ENCODE measurements around the gene CDON. TPM values are rescaled to one million over a fixed set of nuclear protein-coding genes. Genes with fewer than 3 reads are reported as not detected.
"Not testable (repeated sequence)": the region's sequence is repeated elsewhere in the genome, so short reads cannot be mapped to it uniquely, and the experiment has no call there.

Gene CDON
- total and polyA plus RNA-seq, 4 donors = 1.5 to 25.6 (median 9.9) TPM

GRCh38 chr11:125918140-125918840 lies 144.4 kb downstream of the CDON start:
- no peak for DNase-seq
- no peak for ATAC-seq (ENCODE audit: insufficient read depth, low FRiP score)
- WGBS, 2 donors = 84 to 86% methylated on average over 13 of the region's 13 CpGs
- no peak for TF ChIP-seq CTCF (IDR thresholded peaks at IDR 0.05; ENCODE audit: control extremely low read depth, extremely low read depth)
- Histone ChIP-seq H3K27me3 (ENCODE audit: control insufficient read depth in 3 of 3, insufficient read depth in 3 of 3, low read length in 2 of 3) (peaks cover 0 to 7% (median 6%) of the 10 kb centered on the region in 3 donors), H3K36me3 (ENCODE audit: control insufficient read depth in 4 of 4, insufficient read depth in 4 of 4, low read length in 4 of 4) (no peaks in the 10 kb centered on the region), H3K9me3 (ENCODE audit: control insufficient read depth in 4 of 4, insufficient read depth in 3 of 4, low read length in 3 of 4) (no peaks in the 10 kb centered on the region), H3K4me3 (no peak overlapping the region), H3K27ac (ENCODE audit: low read depth in 1 of 2, low read length in 1 of 2) (no peak overlapping the region), H3K4me1 (ENCODE audit: control insufficient read depth in 5 of 5, insufficient read depth in 5 of 5, low read length in 5 of 5) (no peaks in the 10 kb centered on the region), H3K9ac (ENCODE audit: insufficient read depth in 1 of 2, low read length in 2 of 2) (no peak overlapping the region)

- H3K36me3 ChIP-seq (ENCODE audit: control insufficient read depth in 4 of 4, insufficient read depth in 4 of 4, low read length in 4 of 4) = no peaks in the 10 kb centered on the region
- H3K4me3 ChIP-seq = no peak overlapping the region
- no peak overlapping the region for H3K27ac ChIP-seq (ENCODE audit: low read depth in 1 of 2, low read length in 1 of 2)
- H3K9me3 ChIP-seq (ENCODE audit: control insufficient read depth in 4 of 4, insufficient read depth in 3 of 4, low read length in 3 of 4) = no peaks in the 10 kb centered on the region
- DNase-seq (no peak), ATAC-seq (ENCODE audit: insufficient read depth, low FRiP score) (no peak)
- TF ChIP-seq CTCF (IDR thresholded peaks at IDR 0.05; ENCODE audit: control extremely low read depth, extremely low read depth) = no peak
- 80 to 82% methylated on average over 12 of the region's 12 CpGs for WGBS, 2 donors
- H3K4me1 ChIP-seq (ENCODE audit: control insufficient read depth in 5 of 5, insufficient read depth in 5 of 5, low read length in 5 of 5) = no peaks in the 10 kb centered on the region
- peaks cover 0 to 7% (median 6%) of the 10 kb centered on the region in 3 donors for H3K27me3 ChIP-seq (ENCODE audit: control insufficient read depth in 3 of 3, insufficient read depth in 3 of 3, low read length in 2 of 3)
- H3K9ac ChIP-seq (ENCODE audit: insufficient read depth in 1 of 2, low read length in 2 of 2) = no peak overlapping the region
Observed at GRCh38 chr11:125916683-125917347, 145.9 kb downstream of the CDON start.

GRCh38 chr11:125914601-125915000 lies 148.1 kb downstream of the CDON start:
- not testable (repeated sequence) for H3K4me3 ChIP-seq; H3K4me1 ChIP-seq (ENCODE audit: control insufficient read depth in 5 of 5, insufficient read depth in 5 of 5, low read length in 5 of 5); H3K27ac ChIP-seq (ENCODE audit: low read depth in 1 of 2, low read length in 1 of 2); DNase-seq; ATAC-seq (ENCODE audit: insufficient read depth, low FRiP score); H3K9me3 ChIP-seq (ENCODE audit: control insufficient read depth in 4 of 4, insufficient read depth in 3 of 4, low read length in 3 of 4); H3K36me3 ChIP-seq (ENCODE audit: control insufficient read depth in 4 of 4, insufficient read depth in 4 of 4, low read length in 4 of 4); H3K9ac ChIP-seq (ENCODE audit: insufficient read depth in 1 of 2, low read length in 2 of 2)
- H3K27me3 ChIP-seq (ENCODE audit: control insufficient read depth in 3 of 3, insufficient read depth in 3 of 3, low read length in 2 of 3) = peaks cover 0 to 11% (median 6%) of the 10 kb centered on the region in 3 donors
- WGBS, 2 donors = 76 to 84% methylated on average over 3 of the region's 3 CpGs

GRCh38 chr11:125910226-125910849 lies 152.3 kb downstream of the CDON start:
- H3K27me3 ChIP-seq (ENCODE audit: control insufficient read depth in 3 of 3, insufficient read depth in 3 of 3, low read length in 2 of 3) = peaks cover 0 to 8% (median 5%) of the 10 kb centered on the region in 3 donors
- no peaks in the 10 kb centered on the region for H3K36me3 ChIP-seq (ENCODE audit: control insufficient read depth in 4 of 4, insufficient read depth in 4 of 4, low read length in 4 of 4)
- H3K9me3 ChIP-seq (ENCODE audit: control insufficient read depth in 4 of 4, insufficient read depth in 3 of 4, low read length in 3 of 4) = no peaks in the 10 kb centered on the region
- no peak overlapping the region for H3K9ac ChIP-seq (ENCODE audit: insufficient read depth in 1 of 2, low read length in 2 of 2)
- no peak overlapping the region for H3K4me3 ChIP-seq
- no peak for ATAC-seq (ENCODE audit: insufficient read depth, low FRiP score)
- no peak for DNase-seq
- H3K27ac ChIP-seq (ENCODE audit: low read depth in 1 of 2, low read length in 1 of 2) = no peak overlapping the region
- no peaks in the 10 kb centered on the region for H3K4me1 ChIP-seq (ENCODE audit: control insufficient read depth in 5 of 5, insufficient read depth in 5 of 5, low read length in 5 of 5)
- no peak for TF ChIP-seq CTCF (IDR thresholded peaks at IDR 0.05; ENCODE audit: control extremely low read depth, extremely low read depth)
- WGBS, 2 donors = 76 to 82% methylated on average over 8 of the region's 8 CpGs

Data from lung (tissue), 12 donors.